ENCODE measurements around the gene TMEM231.

- no peak for TF ChIP-seq TAF1 (IDR thresholded peaks at IDR 0.05; ENCODE audit: borderline replicate concordance, insufficient read depth, low read length)
- TF ChIP-seq SIN3A (IDR thresholded peaks at IDR 0.05; ENCODE audit: borderline replicate concordance, insufficient read depth, low read length): no peak
These were observed 49.9 kb downstream of the TMEM231 start for GRCh38 chr16:75506107-75506506.
